Tibial nerve (tissue), 4 donors: ENCODE results near the gene TAGLN2.

Source experiments
- CTCF ChIP-seq, 5 experiments: fragments of 200-600 bp in 3 of 5; fragments of 450-650 bp in 2 of 5; sonication (generic) in 3 of 5; IDR thresholded peaks; one replicate each; pipeline ENCODE4 v1.5.1; 2016 to 2019; ENCODE audit warnings: antibody characterized with exemption in 5 of 5, mild to moderate bottlenecking in 3 of 5, moderate library complexity in 2 of 5
- EP300 ChIP-seq, 2 donors: sonication (generic); formaldehyde crosslinking; IDR thresholded peaks; one replicate each; pipeline ENCODE4 v1.6.1; 2017; ENCODE audit warnings: antibody characterized with exemption in 2 of 2, mild to moderate bottlenecking in 1 of 2

GRCh38 chr1:159943908-159944622 lies 18.8 kb upstream of the TAGLN2 start:
- TF ChIP-seq CTCF (IDR thresholded peaks at IDR 0.05) (no peak), EP300 (IDR thresholded peaks at IDR 0.05) (no peak)
